Fibroblast of upper back skin (primary cell): ENCODE results near the gene FAM222B.
"Not testable (repeated sequence)": the region's sequence is repeated elsewhere in the genome, so short reads cannot be mapped to it uniquely, and the experiment has no call there.

ENCODE experiments used
- DNase-seq: peaks from one replicate; pipeline ENCODE4 v3.0.0-alpha.2; 2013

The FAM222B gene

GRCh38 chr17:28834420-28834819 is 8.2 kb downstream of the FAM222B start:
- no peak for DNase-seq

GRCh38 chr17:28828294-28829040 is 14.1 kb downstream of the FAM222B start:
- peak; percentile 30 for DNase-seq

GRCh38 chr17:28827672-28828071 is 14.9 kb downstream of the FAM222B start:
- DNase-seq = no peak

- no peak for DNase-seq
These were observed 23.0 kb downstream of the FAM222B start for GRCh38 chr17:28819582-28819981.

- no peak for DNase-seq
These were observed 23.8 kb downstream of the FAM222B start for GRCh38 chr17:28818819-28819221.

GRCh38 chr17:28816540-28816939 is 26.1 kb downstream of the FAM222B start:
- DNase-seq = no peak

GRCh38 chr17:28812748-28813377 is 29.7 kb downstream of the FAM222B start:
- peak; percentile 50 for DNase-seq

GRCh38 chr17:28812091-28812747 is 30.4 kb downstream of the FAM222B start:
- DNase-seq = peak; percentile 96

- peak; percentile 14 for DNase-seq
These were observed 30.9 kb downstream of the FAM222B start for GRCh38 chr17:28811651-28812090.

GRCh38 chr17:28810437-28810836 is 32.2 kb downstream of the FAM222B start:
- DNase-seq = no peak

GRCh38 chr17:28807925-28808634 is 34.5 kb downstream of the FAM222B start:
- DNase-seq = peak; percentile 64

GRCh38 chr17:28796062-28796461 is 46.5 kb downstream of the FAM222B start:
- DNase-seq = no peak

GRCh38 chr17:28794846-28795441 is 47.6 kb downstream of the FAM222B start:
- DNase-seq = not testable (repeated sequence)

GRCh38 chr17:28792877-28793661 is 49.5 kb downstream of the FAM222B start:
- no peak for DNase-seq

- no peak for DNase-seq
These were observed 54.5 kb downstream of the FAM222B start for GRCh38 chr17:28788100-28788499.

GRCh38 chr17:28783161-28783560 is 59.4 kb downstream of the FAM222B start:
- DNase-seq = no peak

GRCh38 chr17:28779601-28780000 is 63.0 kb downstream of the FAM222B start:
- not testable (repeated sequence) for DNase-seq

- DNase-seq = no peak
These were observed 65.4 kb downstream of the FAM222B start for GRCh38 chr17:28777178-28777577.

- no peak for DNase-seq
These were observed 68.4 kb downstream of the FAM222B start for GRCh38 chr17:28774206-28774605.

GRCh38 chr17:28773736-28774135 is 68.9 kb downstream of the FAM222B start:
- DNase-seq = no peak

- DNase-seq = no peak
These were observed 77.6 kb downstream of the FAM222B start for GRCh38 chr17:28765038-28765437.

- peak; percentile 81 for DNase-seq
These were observed 78.8 kb downstream of the FAM222B start for GRCh38 chr17:28763804-28764266.
